ENCODE data around the gene RSRC2.

- TF ChIP-seq POLR2A (IDR thresholded peaks at IDR 0.05; ENCODE audit: low read depth, low read length): no peak
- TF ChIP-seq TAF1 (IDR thresholded peaks at IDR 0.05; ENCODE audit: borderline replicate concordance, low read depth, low read length): no peak
- no peak for TF ChIP-seq POLR2AphosphoS5 (IDR thresholded peaks at IDR 0.05; ENCODE audit: low read depth, low read length)
Measured at GRCh38 chr12:122537021-122537420, 10.3 kb upstream of the RSRC2 start.

Measured in GM12892 (cell line).